ENCODE measurements around the gene CELSR1.
"Not testable (repeated sequence)": the region's sequence is repeated elsewhere in the genome, so short reads cannot be mapped to it uniquely, and the experiment has no call there.

CELSR1 gene

GRCh38 chr22:46338636-46339035 is 198.8 kb downstream of the CELSR1 start:
- DNase-seq: no peak

- no peak for DNase-seq
Measured at GRCh38 chr22:46337870-46338269, 199.6 kb downstream of the CELSR1 start.

GRCh38 chr22:46336119-46337078 is 201.0 kb downstream of the CELSR1 start:
- DNase-seq: peak in 1 of 6 experiments; percentile 17

GRCh38 chr22:46335201-46336118 is 202.0 kb downstream of the CELSR1 start, which contains the start of gene TRMU:
TRMU (plus strand) TSS chr22:46335714; CDS start chr22:46335765, 51 bp downstream.
- peak; percentile 24 to 62 (median 51) for DNase-seq

- DNase-seq: no peak
Measured at GRCh38 chr22:46331496-46331895, 205.9 kb downstream of the CELSR1 start.

GRCh38 chr22:46330426-46330825 is 207.0 kb downstream of the CELSR1 start:
- DNase-seq: no peak

GRCh38 chr22:46329616-46330015 is 207.8 kb downstream of the CELSR1 start:
- no peak for DNase-seq

- no peak for DNase-seq
Measured at GRCh38 chr22:46328797-46329196, 208.6 kb downstream of the CELSR1 start.

- no peak for DNase-seq
Measured at GRCh38 chr22:46327691-46328465, 209.5 kb downstream of the CELSR1 start.

- DNase-seq: no peak
Measured at GRCh38 chr22:46326066-46326680, 211.2 kb downstream of the CELSR1 start.

- DNase-seq: no peak
Measured at GRCh38 chr22:46323162-46323561, 214.3 kb downstream of the CELSR1 start.

- DNase-seq: no peak
Measured at GRCh38 chr22:46322711-46323110, 214.7 kb downstream of the CELSR1 start.

- no peak for DNase-seq
Measured at GRCh38 chr22:46320716-46321386, 216.6 kb downstream of the CELSR1 start.

- DNase-seq: no peak
Measured at GRCh38 chr22:46320166-46320710, 217.2 kb downstream of the CELSR1 start.

GRCh38 chr22:46319319-46319718 is 218.1 kb downstream of the CELSR1 start:
- no peak for DNase-seq

GRCh38 chr22:46318576-46318975 is 218.8 kb downstream of the CELSR1 start:
- no peak for DNase-seq

GRCh38 chr22:46317646-46318045 is 219.8 kb downstream of the CELSR1 start:
- no peak for DNase-seq

GRCh38 chr22:46315976-46316375 is 221.4 kb downstream of the CELSR1 start:
- no peak for DNase-seq

GRCh38 chr22:46312848-46313247 is 224.6 kb downstream of the CELSR1 start:
- DNase-seq: not testable (repeated sequence)

GRCh38 chr22:46312056-46312455 is 225.4 kb downstream of the CELSR1 start:
- DNase-seq: no peak

All from stimulated activated naive CD4-positive, alpha-beta T cell (primary cell).